ENCODE measurements around the gene UHRF2. TPM values are rescaled to one million over a fixed set of nuclear protein-coding genes. Genes with fewer than 3 reads are reported as not detected.
"Not testable (repeated sequence)": the region's sequence is repeated elsewhere in the genome, so short reads cannot be mapped to it uniquely, and the experiment has no call there.

UHRF2 gene
- polyA plus RNA-seq, 1 experiment: 31.1 TPM

GRCh38 chr9:6538666-6539071, 125.7 kb downstream of the UHRF2 start:
- CTCF ChIA-PET: interaction anchor here (1.5 to 2.5 kb wide), 2 partner anchors 9 to 14 kb away, joined by 3 to 9 read pairs; no protein-coding TSS in a partner anchor
- POLR2A ChIA-PET: no interaction called here
- Histone ChIP-seq H3K36me3 (ENCODE audit: control insufficient read depth, insufficient read depth, low read length) (no peaks in the 10 kb centered on the region), H3K4me3 (ENCODE audit: low read depth, low read length) (no peak overlapping the region), H3K27me3 (ENCODE audit: control insufficient read depth, insufficient read depth, low read length) (peaks cover 3% of the 10 kb centered on the region; the same call in 1 of the 2 replicates)
- no peak for TF ChIP-seq CTCF (IDR thresholded peaks at IDR 0.05; ENCODE audit: insufficient read depth, low read depth, low read length)
- DNase-seq (ENCODE audit: low read depth): no peak

DNA sequence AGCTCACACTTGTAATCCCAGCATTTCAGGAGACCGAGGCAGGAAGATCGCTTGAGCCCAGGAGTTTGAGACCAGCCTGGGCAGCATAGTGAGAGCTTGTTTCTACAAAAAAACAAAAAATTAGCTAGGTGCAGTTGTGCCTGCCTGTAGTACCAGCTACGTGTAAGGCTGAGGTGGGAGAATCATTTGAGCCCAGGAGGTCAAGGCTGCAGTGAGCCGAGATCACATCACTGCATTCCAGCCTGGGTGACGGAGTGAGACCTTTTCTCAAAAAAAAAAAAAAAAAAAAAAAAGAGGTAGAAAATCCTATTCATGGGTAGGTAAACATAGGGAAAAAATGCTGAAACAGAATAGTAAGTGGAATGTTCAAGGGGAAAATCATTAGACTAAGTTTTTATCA, 129.6 kb downstream of the UHRF2 start:
- H3K27me3 ChIP-seq (ENCODE audit: control insufficient read depth, insufficient read depth, low read length); POLR2A ChIA-PET; H3K36me3 ChIP-seq (ENCODE audit: control insufficient read depth, insufficient read depth, low read length); DNase-seq (ENCODE audit: low read depth); H3K4me3 ChIP-seq (ENCODE audit: low read depth, low read length): not testable (repeated sequence)
- CTCF ChIA-PET: interaction anchor here (0.9 to 3.0 kb wide), 2 partner anchors 9 to 10 kb away, joined by 3 to 9 read pairs; no protein-coding TSS in a partner anchor

- CTCF ChIA-PET: interaction anchor here (0.8 to 3.0 kb wide), 3 partner anchors 9 to 191 kb away, joined by 3 to 9 read pairs (median 3); no protein-coding TSS in a partner anchor
- Histone ChIP-seq H3K27me3 (ENCODE audit: control insufficient read depth, insufficient read depth, low read length) (peaks cover 3% of the 10 kb centered on the region; the same call in 1 of the 2 replicates), H3K4me3 (ENCODE audit: low read depth, low read length) (no peak overlapping the region), H3K36me3 (ENCODE audit: control insufficient read depth, insufficient read depth, low read length) (no peaks in the 10 kb centered on the region)
- no peak for DNase-seq (ENCODE audit: low read depth)
- POLR2A ChIA-PET: no interaction called here
- TF ChIP-seq CTCF (IDR thresholded peaks at IDR 0.05; ENCODE audit: insufficient read depth, low read depth, low read length): no peak
Measured at GRCh38 chr9:6543204-6543603, 130.2 kb downstream of the UHRF2 start.

- Histone ChIP-seq H3K4me3 (ENCODE audit: low read depth, low read length) (no peak overlapping the region), H3K27me3 (ENCODE audit: control insufficient read depth, insufficient read depth, low read length) (peaks cover 3% of the 10 kb centered on the region; the same call in 1 of the 2 replicates), H3K36me3 (ENCODE audit: control insufficient read depth, insufficient read depth, low read length) (no peaks in the 10 kb centered on the region)
- ChIA-PET POLR2A (no interaction called here), CTCF (interaction anchor here (0.7 kb wide), 1 partner anchor 20 kb away, joined by 3 read pairs; no protein-coding TSS in a partner anchor)
- no peak for TF ChIP-seq CTCF (IDR thresholded peaks at IDR 0.05; ENCODE audit: insufficient read depth, low read depth, low read length)
- no peak for DNase-seq (ENCODE audit: low read depth)
Measured at GRCh38 chr9:6545017-6545691, 132.2 kb downstream of the UHRF2 start.

DNA sequence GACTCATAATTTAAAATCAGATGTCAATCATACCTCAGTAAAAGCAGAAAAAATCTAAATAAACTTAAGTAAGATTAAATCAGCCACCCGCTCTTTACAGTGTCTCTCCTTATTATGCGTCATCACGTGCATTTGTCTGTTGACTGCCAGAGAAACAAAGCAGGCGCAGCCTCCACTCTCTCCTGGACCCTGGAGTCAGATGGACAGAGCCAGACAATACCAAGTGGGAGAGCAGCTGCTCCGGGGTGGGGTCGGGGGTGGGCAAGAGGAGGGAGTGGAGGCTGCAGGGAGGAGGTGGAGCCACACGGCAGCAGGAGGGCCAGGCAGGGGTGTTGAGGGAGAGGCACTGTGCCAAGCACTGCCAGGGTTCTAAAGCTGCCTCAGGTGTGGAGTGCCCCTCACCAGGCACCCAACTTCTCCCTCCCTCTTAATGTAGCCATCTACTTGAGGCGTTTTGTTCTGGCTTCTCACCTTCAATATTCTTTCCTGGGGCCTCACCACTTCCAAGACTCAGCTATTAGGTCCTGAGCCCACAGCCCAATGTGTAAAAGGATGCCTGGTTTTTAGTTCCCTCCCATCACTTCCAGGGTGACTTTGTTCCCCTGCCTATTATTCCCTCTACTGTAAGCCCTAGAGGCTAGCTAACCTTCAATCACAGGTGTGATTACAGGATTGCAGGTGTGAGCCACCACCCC, 136.3 kb downstream of the UHRF2 start:
- POLR2A ChIA-PET: no interaction called here

More for the DNA sequence above, 136.3 kb downstream of the UHRF2 start:
- no peaks in the 10 kb centered on the region for H3K27me3 ChIP-seq (ENCODE audit: control insufficient read depth, insufficient read depth, low read length)
- no peak overlapping the region for H3K4me3 ChIP-seq (ENCODE audit: low read depth, low read length)
- H3K36me3 ChIP-seq (ENCODE audit: control insufficient read depth, insufficient read depth, low read length): no peaks in the 10 kb centered on the region
- CTCF ChIA-PET: interaction anchor here (0.8 kb wide), 1 partner anchor 29 kb away, joined by 4 read pairs; no protein-coding TSS in a partner anchor
- TF ChIP-seq CTCF (IDR thresholded peaks at IDR 0.05; ENCODE audit: insufficient read depth, low read depth, low read length): no peak
- DNase-seq (ENCODE audit: low read depth): no peak
